GM12878 (cell line): ENCODE results near the gene UGGT1.

Experiments
- BRCA1 ChIP-seq: IDR thresholded peaks from 2 replicates; pipeline ENCODE4 v1.6.1; 2011; ENCODE audit warnings: low read depth, low read length, improper control_type of control experiment
- ESRRA ChIP-seq: IDR thresholded peaks from 2 replicates; pipeline ENCODE4 v1.6.1; 2012; ENCODE audit warnings: mild to moderate bottlenecking, low read length, improper control_type of control experiment
- POLR2A ChIP-seq: IDR thresholded peaks from 2 replicates; pipeline ENCODE4 v1.6.1; 2011; ENCODE audit warnings: low read depth, mild to moderate bottlenecking, low read length
- POLR2AphosphoS5 ChIP-seq: IDR thresholded peaks from 2 replicates; pipeline ENCODE4 v1.6.1; 2011; ENCODE audit warnings: mild to moderate bottlenecking, low read length, inconsistent platforms
- SIX5 ChIP-seq: IDR thresholded peaks from 2 replicates; pipeline ENCODE4 v1.6.1; 2011; ENCODE audit warnings: mild to moderate bottlenecking, low read depth, low read length, moderate library complexity; ENCODE audit not compliant: severe bottlenecking
- TF ChIP-seq, protein P1 (sequence below): fragments of 450-650 bp; IDR thresholded peaks from 2 replicates; pipeline ENCODE4 v1.6.1; 2017; ENCODE audit warnings: borderline replicate concordance
- TF ChIP-seq, protein P2 (sequence below): fragments of 450-650 bp; IDR thresholded peaks from 2 replicates; pipeline ENCODE4 v1.6.1; 2017; ENCODE audit warnings: mild to moderate bottlenecking, low read depth, inconsistent platforms; ENCODE audit not compliant: poor library complexity, severe bottlenecking
- TF ChIP-seq, protein P3 (sequence below), 3 experiments: IDR thresholded peaks in 2 of 3; conservative IDR thresholded peaks in 1 of 3; 2 replicates each; pipeline ENCODE4 v1.5.1; 2011; ENCODE audit warnings: low read depth in 3 of 3, low read length in 3 of 3, mild to moderate bottlenecking in 3 of 3, control low read depth in 2 of 3, moderate library complexity in 2 of 3, inconsistent platforms in 1 of 3, mixed read lengths in 1 of 3; ENCODE audit not compliant: control insufficient read depth in 2 of 3, insufficient read depth in 1 of 3; ENCODE audit errors: extremely low read depth in 1 of 3

DNA sequence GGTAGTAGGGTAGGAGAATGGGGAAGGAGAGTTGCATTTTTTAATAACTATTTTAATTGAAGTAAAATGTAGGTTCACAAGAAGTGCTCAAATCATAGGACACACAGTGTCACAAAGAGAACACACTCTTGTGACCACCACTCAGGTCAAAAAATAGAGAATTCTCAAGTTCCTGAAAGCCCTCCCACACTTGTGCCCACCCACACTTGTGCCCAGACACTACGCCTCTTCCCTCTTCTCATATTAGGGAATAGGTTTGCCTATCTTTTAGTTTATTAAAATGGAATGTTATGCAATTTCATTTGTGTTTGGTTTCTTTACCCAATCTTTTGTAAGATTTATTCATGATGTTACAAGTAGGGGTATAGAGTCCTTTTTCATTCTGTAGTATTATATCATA, 67.2 kb downstream of the UGGT1 start:
- TF ChIP-seq ESRRA (no peak), SIX5 (no peak), POLR2A (no peak), POLR2AphosphoS5 (no peak), BRCA1 (no peak)
- TF ChIP-seq, protein P1, sequence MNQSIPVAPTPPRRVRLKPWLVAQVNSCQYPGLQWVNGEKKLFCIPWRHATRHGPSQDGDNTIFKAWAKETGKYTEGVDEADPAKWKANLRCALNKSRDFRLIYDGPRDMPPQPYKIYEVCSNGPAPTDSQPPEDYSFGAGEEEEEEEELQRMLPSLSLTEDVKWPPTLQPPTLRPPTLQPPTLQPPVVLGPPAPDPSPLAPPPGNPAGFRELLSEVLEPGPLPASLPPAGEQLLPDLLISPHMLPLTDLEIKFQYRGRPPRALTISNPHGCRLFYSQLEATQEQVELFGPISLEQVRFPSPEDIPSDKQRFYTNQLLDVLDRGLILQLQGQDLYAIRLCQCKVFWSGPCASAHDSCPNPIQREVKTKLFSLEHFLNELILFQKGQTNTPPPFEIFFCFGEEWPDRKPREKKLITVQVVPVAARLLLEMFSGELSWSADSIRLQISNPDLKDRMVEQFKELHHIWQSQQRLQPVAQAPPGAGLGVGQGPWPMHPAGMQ, result no peak
- TF ChIP-seq, protein P2, sequence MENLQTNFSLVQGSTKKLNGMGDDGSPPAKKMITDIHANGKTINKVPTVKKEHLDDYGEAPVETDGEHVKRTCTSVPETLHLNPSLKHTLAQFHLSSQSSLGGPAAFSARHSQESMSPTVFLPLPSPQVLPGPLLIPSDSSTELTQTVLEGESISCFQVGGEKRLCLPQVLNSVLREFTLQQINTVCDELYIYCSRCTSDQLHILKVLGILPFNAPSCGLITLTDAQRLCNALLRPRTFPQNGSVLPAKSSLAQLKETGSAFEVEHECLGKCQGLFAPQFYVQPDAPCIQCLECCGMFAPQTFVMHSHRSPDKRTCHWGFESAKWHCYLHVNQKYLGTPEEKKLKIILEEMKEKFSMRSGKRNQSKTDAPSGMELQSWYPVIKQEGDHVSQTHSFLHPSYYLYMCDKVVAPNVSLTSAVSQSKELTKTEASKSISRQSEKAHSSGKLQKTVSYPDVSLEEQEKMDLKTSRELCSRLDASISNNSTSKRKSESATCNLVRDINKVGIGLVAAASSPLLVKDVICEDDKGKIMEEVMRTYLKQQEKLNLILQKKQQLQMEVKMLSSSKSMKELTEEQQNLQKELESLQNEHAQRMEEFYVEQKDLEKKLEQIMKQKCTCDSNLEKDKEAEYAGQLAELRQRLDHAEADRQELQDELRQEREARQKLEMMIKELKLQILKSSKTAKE, result no peak
- TF ChIP-seq, protein P3, sequence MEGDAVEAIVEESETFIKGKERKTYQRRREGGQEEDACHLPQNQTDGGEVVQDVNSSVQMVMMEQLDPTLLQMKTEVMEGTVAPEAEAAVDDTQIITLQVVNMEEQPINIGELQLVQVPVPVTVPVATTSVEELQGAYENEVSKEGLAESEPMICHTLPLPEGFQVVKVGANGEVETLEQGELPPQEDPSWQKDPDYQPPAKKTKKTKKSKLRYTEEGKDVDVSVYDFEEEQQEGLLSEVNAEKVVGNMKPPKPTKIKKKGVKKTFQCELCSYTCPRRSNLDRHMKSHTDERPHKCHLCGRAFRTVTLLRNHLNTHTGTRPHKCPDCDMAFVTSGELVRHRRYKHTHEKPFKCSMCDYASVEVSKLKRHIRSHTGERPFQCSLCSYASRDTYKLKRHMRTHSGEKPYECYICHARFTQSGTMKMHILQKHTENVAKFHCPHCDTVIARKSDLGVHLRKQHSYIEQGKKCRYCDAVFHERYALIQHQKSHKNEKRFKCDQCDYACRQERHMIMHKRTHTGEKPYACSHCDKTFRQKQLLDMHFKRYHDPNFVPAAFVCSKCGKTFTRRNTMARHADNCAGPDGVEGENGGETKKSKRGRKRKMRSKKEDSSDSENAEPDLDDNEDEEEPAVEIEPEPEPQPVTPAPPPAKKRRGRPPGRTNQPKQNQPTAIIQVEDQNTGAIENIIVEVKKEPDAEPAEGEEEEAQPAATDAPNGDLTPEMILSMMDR (IDR thresholded peaks at IDR 0.05 in 2 of 3, conservative IDR thresholded peaks at IDR 0.05 in 1 of 3; ENCODE audit: control insufficient read depth in 2 of 3, extremely low read depth in 1 of 3, insufficient read depth in 1 of 3, low read depth in 3 of 3, low read length in 3 of 3), result no peak
